Caco-2 (cell line): Measurements from ENCODE around the gene GRIN2D. TPM values are rescaled to one million over a fixed set of nuclear protein-coding genes. Genes with fewer than 3 reads are reported as not detected.
"Not testable (repeated sequence)": the region's sequence is repeated elsewhere in the genome, so short reads cannot be mapped to it uniquely, and the experiment has no call there.

ENCODE experiments used
- BruUV-seq: library from RNA; stranded (reverse); fragments of 400-500 nt; replicated peaks from 2 replicates; lab custom pipeline; 2021; lab: Mats Ljungman, UMichigan
- CTCF ChIA-PET: fragments of 300-600 bp; sonication (Branson Sonifier 250); formaldehyde crosslinking; loops from one replicate; lab custom pipeline; 2022; ENCODE audit warnings: antibody characterized with exemption; lab: Charles Lee
- POLR2A ChIA-PET: fragments of 300-600 bp; sonication (Branson Sonifier 250); formaldehyde crosslinking; loops from one replicate; lab custom pipeline; 2022; ENCODE audit warnings: antibody characterized with exemption; lab: Charles Lee
- DNase-seq, 2 experiments: peaks; one replicate each; pipeline versions ENCODE4 v3.0.0 to v3.0.0-alpha.2; 2020 to 2022
- H3K27me3 ChIP-seq: replicated peaks from 2 replicates; pipeline ENCODE4 v1.6.0; 2011; ENCODE audit warnings: low read length; ENCODE audit not compliant: control insufficient read depth, insufficient read depth
- H3K36me3 ChIP-seq: 2 replicates; pipeline ENCODE4 v1.5.1; 2011; ENCODE audit warnings: low read length; ENCODE audit not compliant: control insufficient read depth, insufficient read depth
- H3K4me1 ChIP-seq: fragments of 250-450 bp; sonication (Bioruptor Pico); 2 replicates; pipeline ENCODE4 v1.5.1; 2020; ENCODE audit warnings: mild to moderate bottlenecking
- H3K4me3 ChIP-seq: 2 replicates; pipeline ENCODE4 v1.5.1; 2011; ENCODE audit warnings: low read depth, mild to moderate bottlenecking, control low read depth, low read length
- H3K9me3 ChIP-seq: fragments of 250-450 bp; sonication (Bioruptor Pico); 2 replicates; pipeline ENCODE4 v1.5.1; 2020; ENCODE audit warnings: mild to moderate bottlenecking, moderate library complexity
- H3K27ac Mint-ChIP-seq: one replicate; pipeline ENCODE4 v1.8.0; 2022; ENCODE audit warnings: mixed read lengths; ENCODE audit not compliant: unreplicated experiment
- H3K27me3 Mint-ChIP-seq: one replicate; pipeline ENCODE4 v1.8.0; 2022; ENCODE audit warnings: mixed read lengths; ENCODE audit not compliant: insufficient read depth, unreplicated experiment
- H3K36me3 Mint-ChIP-seq: one replicate; pipeline ENCODE4 v1.8.0; 2022; ENCODE audit warnings: mild to moderate bottlenecking, mixed read lengths; ENCODE audit not compliant: insufficient read depth, unreplicated experiment
- H3K4me1 Mint-ChIP-seq: one replicate; pipeline ENCODE4 v1.8.0; 2022; ENCODE audit warnings: low read depth, mixed read lengths; ENCODE audit not compliant: unreplicated experiment
- H3K4me3 Mint-ChIP-seq: one replicate; pipeline ENCODE4 v1.8.0; 2022; ENCODE audit warnings: mild to moderate bottlenecking, moderate library complexity, mixed read lengths; ENCODE audit not compliant: unreplicated experiment
- H3K9me3 Mint-ChIP-seq: one replicate; pipeline ENCODE4 v1.8.0; 2022; ENCODE audit warnings: mixed read lengths; ENCODE audit not compliant: unreplicated experiment
- CTCF ChIP-seq, 2 experiments: fragments of 200-600 bp in 1 of 2; IDR thresholded peaks; 1 replicate in 1 of 2; 2 replicates in 1 of 2; pipeline versions ENCODE4 v1.5.1 to v1.8.0; 2011 to 2022; ENCODE audit warnings: antibody characterized with exemption in 1 of 2, control low read depth in 1 of 2, inconsistent platforms in 1 of 2, low read depth in 1 of 2, low read length in 1 of 2, mild to moderate bottlenecking in 1 of 2, moderate library complexity in 1 of 2; ENCODE audit not compliant: insufficient read depth in 1 of 2, severe bottlenecking in 1 of 2, unreplicated experiment in 1 of 2
- intact Hi-C: fragments of 100-400 bp; cut with micrococcal nuclease; formaldehyde crosslinking; loops from one replicate; pipeline ENCODE4 v1.10.0; 2022; ENCODE audit not compliant: unreplicated experiment
- total RNA-seq: library from RNA; stranded (reverse); gene quantifications from 2 replicates; pipeline ENCODE4 v1.2.3, GENCODE V29; 2022

Gene GRIN2D
- total RNA-seq, 1 experiment from 2014 or later: 6.5 TPM

- Histone ChIP-seq H3K4me1 (no peaks in the 10 kb centered on the region), H3K9me3 (no peaks in the 10 kb centered on the region), H3K36me3 (no peaks in the 10 kb centered on the region), H3K27me3 (no peaks in the 10 kb centered on the region), H3K4me3 (no peak overlapping the region)
- no peak for DNase-seq
- H3K27me3 Mint-ChIP-seq: no peaks in the 10 kb centered on the region
- no peaks in the 10 kb centered on the region for H3K9me3 Mint-ChIP-seq
- TF ChIP-seq CTCF (IDR thresholded peaks at IDR 0.05; ENCODE audit: insufficient read depth in 1 of 2, low read depth in 1 of 2, low read length in 1 of 2, severe bottlenecking in 1 of 2, unreplicated experiment in 1 of 2): no peak
- peaks cover 7% of the 10 kb centered on the region for H3K4me1 Mint-ChIP-seq
- H3K36me3 Mint-ChIP-seq: no peaks in the 10 kb centered on the region
- intact Hi-C loops: no loop called here
- no TSS peak for BruUV-seq
- ChIA-PET POLR2A (no interaction called here), CTCF (interaction anchor here (1.0 kb wide), 1 partner anchor 16 kb away, joined by 3 read pairs; no protein-coding TSS in a partner anchor)
- H3K27ac Mint-ChIP-seq: peak overlapping the region; percentile 60
- H3K4me3 Mint-ChIP-seq: no peak overlapping the region
Observed at GRCh38 chr19:48370955-48371354, 22.5 kb upstream of the GRIN2D start.

GRCh38 chr19:48371367-48371766 is 22.1 kb upstream of the GRIN2D start:
- Histone ChIP-seq H3K4me3 (no peak overlapping the region), H3K27me3 (no peaks in the 10 kb centered on the region), H3K4me1 (no peaks in the 10 kb centered on the region), H3K36me3 (no peaks in the 10 kb centered on the region), H3K9me3 (no peaks in the 10 kb centered on the region)
- no peaks in the 10 kb centered on the region for H3K36me3 Mint-ChIP-seq
- ChIA-PET CTCF (interaction anchor here (1.0 kb wide), 1 partner anchor 16 kb away, joined by 3 read pairs; no protein-coding TSS in a partner anchor), POLR2A (no interaction called here)
- intact Hi-C loops: no loop called here
- no TSS peak for BruUV-seq
- DNase-seq: no peak
- H3K4me3 Mint-ChIP-seq: no peak overlapping the region
- no peaks in the 10 kb centered on the region for H3K9me3 Mint-ChIP-seq
- no peak for TF ChIP-seq CTCF (IDR thresholded peaks at IDR 0.05; ENCODE audit: insufficient read depth in 1 of 2, low read depth in 1 of 2, low read length in 1 of 2, severe bottlenecking in 1 of 2, unreplicated experiment in 1 of 2)
- H3K27me3 Mint-ChIP-seq: no peaks in the 10 kb centered on the region
- H3K27ac Mint-ChIP-seq: peak overlapping the region; percentile 60
- peaks cover 7% of the 10 kb centered on the region for H3K4me1 Mint-ChIP-seq

GRCh38 chr19:48371771-48372170 is 21.7 kb upstream of the GRIN2D start:
- H3K9me3 Mint-ChIP-seq, H3K27me3 Mint-ChIP-seq, BruUV-seq, H3K4me1 ChIP-seq, H3K36me3 ChIP-seq, H3K4me3 Mint-ChIP-seq, POLR2A ChIA-PET, H3K4me3 ChIP-seq, H3K4me1 Mint-ChIP-seq, H3K27ac Mint-ChIP-seq, DNase-seq, H3K36me3 Mint-ChIP-seq, H3K27me3 ChIP-seq, intact Hi-C loops, H3K9me3 ChIP-seq: not testable (repeated sequence)
- CTCF ChIA-PET: interaction anchor here (0.7 to 1.0 kb wide), 2 partner anchors 17 to 122 kb away, joined by 3 read pairs; no protein-coding TSS in a partner anchor
